Sigmoid colon (tissue), 4 donors: Measurements from ENCODE around the gene PDZRN3.

ENCODE experiments used
- CTCF ChIP-seq, 4 experiments: fragments of 450-650 bp in 3 of 4; fragments of 200-600 bp in 1 of 4; IDR thresholded peaks; one replicate each; pipeline ENCODE4 v1.5.1; 2016 to 2019; ENCODE audit warnings: antibody characterized with exemption in 4 of 4, mild to moderate bottlenecking in 3 of 4, moderate library complexity in 2 of 4
- EP300 ChIP-seq, 4 donors: sonication (generic); formaldehyde crosslinking; IDR thresholded peaks; one replicate each; pipeline ENCODE4 v1.6.1; 2017; ENCODE audit warnings: antibody characterized with exemption in 4 of 4
- POLR2A ChIP-seq, 2 donors: fragments of 450-650 bp; IDR thresholded peaks; one replicate each; pipeline ENCODE4 v1.6.1; 2016; ENCODE audit warnings: antibody characterized with exemption in 2 of 2, mild to moderate bottlenecking in 2 of 2, moderate library complexity in 2 of 2
- POLR2AphosphoS5 ChIP-seq, 4 donors: sonication (generic); formaldehyde crosslinking; IDR thresholded peaks; one replicate each; pipeline ENCODE4 v1.6.1; 2017; ENCODE audit warnings: antibody characterized with exemption in 4 of 4

DNA sequence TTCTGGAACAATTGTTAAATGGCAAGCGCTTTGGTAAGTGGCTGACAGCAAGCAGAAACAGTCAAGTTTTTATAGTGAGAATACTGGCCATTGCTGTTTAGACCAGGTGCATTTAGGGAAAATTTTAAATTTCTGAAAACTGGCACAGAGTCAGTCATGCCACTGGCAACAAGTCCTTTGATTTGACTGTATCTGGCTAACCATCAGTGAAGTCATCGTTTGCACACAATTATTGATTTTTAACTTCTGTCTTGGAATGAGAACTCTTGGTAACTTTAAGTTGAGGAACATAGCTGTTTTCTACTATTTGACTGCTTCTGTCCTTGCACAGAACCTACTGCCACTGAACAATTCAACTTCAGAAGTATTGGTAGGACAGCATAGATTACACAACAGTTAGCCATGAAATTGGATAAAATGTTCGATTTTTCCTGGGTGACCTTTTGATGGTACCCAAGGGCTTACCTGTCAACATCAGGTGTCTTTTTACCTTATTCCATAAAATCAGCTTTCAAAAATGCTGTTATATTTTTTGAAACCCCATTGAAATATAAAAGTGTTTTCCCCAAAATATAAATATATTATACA lies 225.0 kb downstream of the PDZRN3 start:
- TF ChIP-seq POLR2A (IDR thresholded peaks at IDR 0.05) (no peak), POLR2AphosphoS5 (IDR thresholded peaks at IDR 0.05) (no peak), CTCF (IDR thresholded peaks at IDR 0.05) (no peak), EP300 (IDR thresholded peaks at IDR 0.05) (no peak)
